ENCODE data around the gene HERC2.

DNA sequence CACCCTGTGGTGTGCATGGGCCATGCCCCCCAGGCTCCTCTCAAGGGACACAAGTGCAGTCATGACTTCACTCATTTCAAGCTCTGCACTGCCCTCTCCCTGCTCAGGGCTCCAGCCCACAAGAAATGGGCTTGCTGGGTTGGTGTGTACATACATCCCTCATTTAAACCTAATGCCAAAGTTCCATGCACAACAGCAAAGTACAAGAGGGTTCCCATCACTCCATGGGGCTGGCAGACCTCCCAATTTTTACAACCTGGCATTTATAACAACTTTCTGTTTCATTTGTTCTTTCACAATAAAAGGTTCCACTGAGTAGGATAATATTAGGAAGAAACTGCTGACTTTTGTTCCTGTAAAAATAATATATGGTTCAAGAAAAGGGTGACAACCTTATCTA, 54.3 kb downstream of the HERC2 start:
- TF ChIP-seq, protein P1, sequence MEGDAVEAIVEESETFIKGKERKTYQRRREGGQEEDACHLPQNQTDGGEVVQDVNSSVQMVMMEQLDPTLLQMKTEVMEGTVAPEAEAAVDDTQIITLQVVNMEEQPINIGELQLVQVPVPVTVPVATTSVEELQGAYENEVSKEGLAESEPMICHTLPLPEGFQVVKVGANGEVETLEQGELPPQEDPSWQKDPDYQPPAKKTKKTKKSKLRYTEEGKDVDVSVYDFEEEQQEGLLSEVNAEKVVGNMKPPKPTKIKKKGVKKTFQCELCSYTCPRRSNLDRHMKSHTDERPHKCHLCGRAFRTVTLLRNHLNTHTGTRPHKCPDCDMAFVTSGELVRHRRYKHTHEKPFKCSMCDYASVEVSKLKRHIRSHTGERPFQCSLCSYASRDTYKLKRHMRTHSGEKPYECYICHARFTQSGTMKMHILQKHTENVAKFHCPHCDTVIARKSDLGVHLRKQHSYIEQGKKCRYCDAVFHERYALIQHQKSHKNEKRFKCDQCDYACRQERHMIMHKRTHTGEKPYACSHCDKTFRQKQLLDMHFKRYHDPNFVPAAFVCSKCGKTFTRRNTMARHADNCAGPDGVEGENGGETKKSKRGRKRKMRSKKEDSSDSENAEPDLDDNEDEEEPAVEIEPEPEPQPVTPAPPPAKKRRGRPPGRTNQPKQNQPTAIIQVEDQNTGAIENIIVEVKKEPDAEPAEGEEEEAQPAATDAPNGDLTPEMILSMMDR (IDR thresholded peaks at IDR 0.05): no peak
- no peak for TF ChIP-seq TAF1 (IDR thresholded peaks at IDR 0.05; ENCODE audit: borderline replicate concordance, low read depth, low read length)
- TF ChIP-seq POLR2AphosphoS5 (IDR thresholded peaks at IDR 0.05; ENCODE audit: low read depth, low read length): no peak
- TF ChIP-seq, protein P2, sequence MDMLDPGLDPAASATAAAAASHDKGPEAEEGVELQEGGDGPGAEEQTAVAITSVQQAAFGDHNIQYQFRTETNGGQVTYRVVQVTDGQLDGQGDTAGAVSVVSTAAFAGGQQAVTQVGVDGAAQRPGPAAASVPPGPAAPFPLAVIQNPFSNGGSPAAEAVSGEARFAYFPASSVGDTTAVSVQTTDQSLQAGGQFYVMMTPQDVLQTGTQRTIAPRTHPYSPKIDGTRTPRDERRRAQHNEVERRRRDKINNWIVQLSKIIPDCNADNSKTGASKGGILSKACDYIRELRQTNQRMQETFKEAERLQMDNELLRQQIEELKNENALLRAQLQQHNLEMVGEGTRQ (IDR thresholded peaks at IDR 0.05; ENCODE audit: borderline replicate concordance, low read depth, low read length): no peak
- no peak for TF ChIP-seq FOXJ3 (CRISPR knock-in tag; IDR thresholded peaks at IDR 0.05)
- TF ChIP-seq RAD21 (IDR thresholded peaks at IDR 0.05; ENCODE audit: low read length): no peak

All from SK-N-SH (cell line).